ENCODE data around the gene TECPR1. TPM values are rescaled to one million over a fixed set of nuclear protein-coding genes. Genes with fewer than 3 reads are reported as not detected.

The TECPR1 gene
- total RNA-seq, 1 donor from 2014 or later = 10.8 TPM

GRCh38 chr7:98281757-98282606, 29.9 kb upstream of the TECPR1 start:
- peak; percentile 52 for DNase-seq (ENCODE audit: low spot score)
- no peaks in the 10 kb centered on the region for H3K9me3 Mint-ChIP-seq
- H3K27me3 Mint-ChIP-seq (ENCODE audit: insufficient read depth, low read depth) = peaks cover 6% of the 10 kb centered on the region
- H3K36me3 ChIP-seq = no peaks in the 10 kb centered on the region
- no peak overlapping the region for H3K27ac ChIP-seq
- TF ChIP-seq CTCF (IDR thresholded peaks at IDR 0.05) (no peak), EZH2 (IDR thresholded peaks at IDR 0.05) (no peak), EZH2phosphoT487 (IDR thresholded peaks at IDR 0.05) (no peak)
- H3F3A ChIP-seq (ENCODE audit: low read depth) = peaks cover 12% of the 10 kb centered on the region
- H3K4me1 Mint-ChIP-seq = peaks cover 22% of the 10 kb centered on the region
- peaks cover 8% of the 10 kb centered on the region for H3K4me1 ChIP-seq
- H3K4me3 ChIP-seq = peak overlapping the region; percentile 99
- no peaks in the 10 kb centered on the region for H3K9me3 ChIP-seq (ENCODE audit: low read depth)
- peak overlapping the region; percentile 93 for H3K9ac ChIP-seq
- no peak overlapping the region for H3K27ac Mint-ChIP-seq
- H3K36me3 Mint-ChIP-seq = peaks cover 5% of the 10 kb centered on the region
- H3K4me2 ChIP-seq = peak overlapping the region; percentile 97
- peaks cover 41% of the 10 kb centered on the region for H3K79me2 ChIP-seq (ENCODE audit: low read depth)
- no peaks in the 10 kb centered on the region for H3K27me3 ChIP-seq
- H2AFZ ChIP-seq (replicated peaks) = no peak overlapping the region
- peaks cover 50% of the 10 kb centered on the region for H4K20me1 ChIP-seq (ENCODE audit: low read depth)
- H3K4me3 Mint-ChIP-seq = peak overlapping the region; percentile 92

GRCh38 chr7:98280791-98281756, 29.0 kb upstream of the TECPR1 start, which contains the start of gene BRI3:
TSS of gene BRI3 (plus strand) at chr7:98281686. CDS start at chr7:98281796, 110 bp downstream.
- no peaks in the 10 kb centered on the region for H3K36me3 ChIP-seq
- H3K4me3 Mint-ChIP-seq = peak within 1 kb of the TSS; percentile 92
- H3K4me2 ChIP-seq = peak within 1 kb of the TSS; percentile 97
- no peaks in the 10 kb centered on the region for H3K9me3 ChIP-seq (ENCODE audit: low read depth)
- peaks cover 17% of the 10 kb centered on the region for H3K4me1 Mint-ChIP-seq
- H3K9ac ChIP-seq = peak within 1 kb of the TSS; percentile 93
- H3K27ac ChIP-seq = peak within 1 kb of the TSS; percentile 69
- H3K27me3 ChIP-seq = no peaks in the 10 kb centered on the region
- peak within 1 kb of the TSS; percentile 57 for H3K27ac Mint-ChIP-seq
- H3K79me2 ChIP-seq (ENCODE audit: low read depth) = peaks cover 36% of the 10 kb centered on the region
- peak within 1 kb of the TSS; percentile 94 for H2AFZ ChIP-seq (replicated peaks)
- H3K36me3 Mint-ChIP-seq = peaks cover 5% of the 10 kb centered on the region
- peaks cover 41% of the 10 kb centered on the region for H4K20me1 ChIP-seq (ENCODE audit: low read depth)
- peaks cover 8% of the 10 kb centered on the region for H3K4me1 ChIP-seq
- peaks cover 12% of the 10 kb centered on the region for H3F3A ChIP-seq (ENCODE audit: low read depth)
- peak within 1 kb of the TSS; percentile 99 for H3K4me3 ChIP-seq
- H3K9me3 Mint-ChIP-seq = no peaks in the 10 kb centered on the region
- H3K27me3 Mint-ChIP-seq (ENCODE audit: insufficient read depth, low read depth) = peaks cover 2% of the 10 kb centered on the region
- TF ChIP-seq CTCF (IDR thresholded peaks at IDR 0.05) (no peak), EZH2 (IDR thresholded peaks at IDR 0.05) (no peak)
- peak; percentile 97 for DNase-seq (ENCODE audit: low spot score)

GRCh38 chr7:98280296-98280695, 28.3 kb upstream of the TECPR1 start:
- no peak for DNase-seq (ENCODE audit: low spot score)
- Histone ChIP-seq H3K4me1 (peaks cover 8% of the 10 kb centered on the region), H2AFZ (replicated peaks) (peak overlapping the region; percentile 94), H3K9ac (no peak overlapping the region), H3K36me3 (no peaks in the 10 kb centered on the region), H3K4me2 (peak overlapping the region; percentile 96), H3F3A (ENCODE audit: low read depth) (peaks cover 12% of the 10 kb centered on the region), H3K9me3 (ENCODE audit: low read depth) (no peaks in the 10 kb centered on the region), H3K79me2 (ENCODE audit: low read depth) (peaks cover 31% of the 10 kb centered on the region), H3K4me3 (peak overlapping the region; percentile 79), H3K27ac (no peak overlapping the region), H3K27me3 (no peaks in the 10 kb centered on the region), H4K20me1 (ENCODE audit: low read depth) (peaks cover 33% of the 10 kb centered on the region)
- H3K36me3 Mint-ChIP-seq = peaks cover 5% of the 10 kb centered on the region
- TF ChIP-seq EZH2phosphoT487 (IDR thresholded peaks at IDR 0.05) (no peak), EZH2 (IDR thresholded peaks at IDR 0.05) (no peak), CTCF (IDR thresholded peaks at IDR 0.05) (no peak)
- H3K4me1 Mint-ChIP-seq = peaks cover 17% of the 10 kb centered on the region
- peaks cover 2% of the 10 kb centered on the region for H3K27me3 Mint-ChIP-seq (ENCODE audit: insufficient read depth, low read depth)
- peak overlapping the region; percentile 89 for H3K4me3 Mint-ChIP-seq
- H3K27ac Mint-ChIP-seq = peak overlapping the region; percentile 57
- no peaks in the 10 kb centered on the region for H3K9me3 Mint-ChIP-seq

Measured in neural progenitor cell (in vitro differentiated cells).